Breast epithelium (tissue), 4 donors: ENCODE results near the gene OPCML. TPM values are rescaled to one million over a fixed set of nuclear protein-coding genes. Genes with fewer than 3 reads are reported as not detected.

ENCODE experiments used
- DNase-seq, 2 donors: peaks; one replicate each; pipeline ENCODE4 v3.0.0-alpha.2; 2019; ENCODE audit warnings: low spot score in 2 of 2
- H3K27ac ChIP-seq, 2 donors: fragments of 200-600 bp; sonication (generic) in 1 of 2; one replicate each; pipeline ENCODE4 v1.5.1; 2016 to 2019; ENCODE audit warnings: mild to moderate bottlenecking in 1 of 2
- H3K27me3 ChIP-seq, 2 donors: fragments of 200-600 bp; sonication (generic) in 1 of 2; one replicate each; pipeline versions ENCODE4 v1.5.1 to v1.6.0; 2017 to 2019; ENCODE audit warnings: control low read depth in 1 of 2, mild to moderate bottlenecking in 1 of 2
- H3K36me3 ChIP-seq: fragments of 200-600 bp; one replicate; pipeline ENCODE4 v1.5.1; 2019
- H3K4me1 ChIP-seq, 2 donors: fragments of 200-600 bp; sonication (generic); one replicate each; pipeline ENCODE4 v1.5.1; 2016 to 2019; ENCODE audit warnings: control low read depth in 1 of 2
- H3K4me3 ChIP-seq, 3 donors: fragments of 200-600 bp; sonication (generic); 1 replicate in 2 of 3; 2 replicates in 1 of 3; pipeline ENCODE4 v1.5.1; 2016 to 2019; ENCODE audit warnings: mild to moderate bottlenecking in 3 of 3, moderate library complexity in 2 of 3
- H3K9me3 ChIP-seq, 2 donors: fragments of 200-600 bp; sonication (generic) in 1 of 2; one replicate each; pipeline ENCODE4 v1.5.1; 2016 to 2019; ENCODE audit warnings: control low read depth in 1 of 2
- POLR2A ChIP-seq: fragments of 450-650 bp; IDR thresholded peaks from one replicate; pipeline ENCODE4 v1.6.1; 2016; ENCODE audit warnings: antibody characterized with exemption, mild to moderate bottlenecking, moderate library complexity
- POLR2AphosphoS5 ChIP-seq, 3 donors: sonication (generic); formaldehyde crosslinking; IDR thresholded peaks; one replicate each; pipeline ENCODE4 v1.6.1; 2017; ENCODE audit warnings: antibody characterized with exemption in 3 of 3
- intact Hi-C: fragments of 100-400 bp; cut with DNase I; formaldehyde crosslinking; loops from one replicate; pipeline ENCODE4 v1.15.1; 2023; ENCODE audit warnings: low total_unique reads
- total RNA-seq, 3 donors: library from RNA; depleted of rRNA; stranded (reverse); fragments of >200 nt; gene quantifications; one replicate each; pipeline ENCODE4 v1.1.0, GENCODE V29; 2016
- TF ChIP-seq, protein P1 (sequence below), 3 donors: fragments of 450-650 bp; IDR thresholded peaks; one replicate each; pipeline ENCODE4 v1.5.1; 2016 to 2017; ENCODE audit warnings: antibody characterized with exemption in 3 of 3, mild to moderate bottlenecking in 3 of 3, moderate library complexity in 3 of 3

OPCML gene
- total RNA-seq, 3 donors from 2014 or later, result not detected

DNA sequence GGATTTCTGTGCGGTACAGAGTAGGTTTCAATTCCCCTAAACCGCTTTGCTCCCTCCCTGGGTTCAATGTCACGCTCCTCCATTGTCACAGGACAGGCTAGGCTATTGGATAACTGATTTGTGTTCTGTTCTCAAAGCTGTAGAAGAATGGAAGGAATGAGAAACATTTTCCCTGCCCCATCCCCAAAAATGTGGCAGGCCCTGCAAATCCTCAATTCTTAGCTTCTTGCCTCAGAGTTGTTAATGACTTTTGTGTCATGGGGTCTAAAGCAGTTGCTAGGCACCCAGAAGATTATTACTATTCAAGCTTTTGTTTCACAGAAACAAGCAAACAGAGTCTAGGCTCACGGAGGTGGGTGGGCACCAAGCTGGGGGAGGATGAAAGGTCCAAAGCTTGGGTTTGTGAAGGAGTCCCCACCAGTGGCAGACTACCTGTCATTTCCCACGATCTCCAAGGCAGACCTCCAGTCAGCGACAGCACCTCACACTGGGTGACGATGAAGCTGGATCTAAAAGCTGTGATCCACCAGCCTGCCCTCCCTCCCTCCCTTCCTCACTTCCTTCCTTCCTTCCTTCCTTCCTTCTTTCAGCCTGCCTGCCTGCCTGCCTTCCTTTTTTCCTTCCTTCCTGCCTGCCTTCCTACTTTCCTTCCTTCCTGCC lies 1080.2 kb downstream of the OPCML start:
- H3K9me3 ChIP-seq, result no peaks in the 10 kb centered on the region
- H3K4me3 ChIP-seq, result no peak overlapping the region
- no peaks in the 10 kb centered on the region for H3K36me3 ChIP-seq
- intact Hi-C loops, result no loop called here
- H3K4me1 ChIP-seq, result no peaks in the 10 kb centered on the region
- peaks cover 0 to 3% of the 10 kb centered on the region in 2 donors for H3K27me3 ChIP-seq
- TF ChIP-seq POLR2A, result no peak
- TF ChIP-seq POLR2AphosphoS5 (IDR thresholded peaks at IDR 0.05), result no peak
- TF ChIP-seq, protein P1, sequence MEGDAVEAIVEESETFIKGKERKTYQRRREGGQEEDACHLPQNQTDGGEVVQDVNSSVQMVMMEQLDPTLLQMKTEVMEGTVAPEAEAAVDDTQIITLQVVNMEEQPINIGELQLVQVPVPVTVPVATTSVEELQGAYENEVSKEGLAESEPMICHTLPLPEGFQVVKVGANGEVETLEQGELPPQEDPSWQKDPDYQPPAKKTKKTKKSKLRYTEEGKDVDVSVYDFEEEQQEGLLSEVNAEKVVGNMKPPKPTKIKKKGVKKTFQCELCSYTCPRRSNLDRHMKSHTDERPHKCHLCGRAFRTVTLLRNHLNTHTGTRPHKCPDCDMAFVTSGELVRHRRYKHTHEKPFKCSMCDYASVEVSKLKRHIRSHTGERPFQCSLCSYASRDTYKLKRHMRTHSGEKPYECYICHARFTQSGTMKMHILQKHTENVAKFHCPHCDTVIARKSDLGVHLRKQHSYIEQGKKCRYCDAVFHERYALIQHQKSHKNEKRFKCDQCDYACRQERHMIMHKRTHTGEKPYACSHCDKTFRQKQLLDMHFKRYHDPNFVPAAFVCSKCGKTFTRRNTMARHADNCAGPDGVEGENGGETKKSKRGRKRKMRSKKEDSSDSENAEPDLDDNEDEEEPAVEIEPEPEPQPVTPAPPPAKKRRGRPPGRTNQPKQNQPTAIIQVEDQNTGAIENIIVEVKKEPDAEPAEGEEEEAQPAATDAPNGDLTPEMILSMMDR (IDR thresholded peaks at IDR 0.05), result no peak
- no peak for DNase-seq
- no peak overlapping the region for H3K27ac ChIP-seq

DNA sequence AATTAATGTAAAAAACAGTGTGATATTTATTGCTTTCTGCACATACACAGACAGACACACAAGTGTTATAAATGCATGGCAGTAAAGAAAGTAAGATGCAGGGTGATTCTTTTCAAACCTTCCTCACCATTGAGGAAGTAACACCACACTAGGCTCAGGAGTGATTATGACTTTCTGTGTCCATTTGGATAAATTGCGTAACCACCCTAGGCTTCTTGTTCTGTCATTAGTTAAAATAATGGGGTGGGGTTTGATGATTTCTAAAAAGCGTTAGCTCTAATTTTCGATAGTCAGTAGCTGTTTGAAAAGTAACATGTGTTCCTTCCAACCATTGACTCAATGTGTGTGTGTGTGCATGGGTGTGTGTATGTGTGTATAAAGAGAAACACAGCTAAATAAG lies 1081.7 kb downstream of the OPCML start:
- no peak overlapping the region for H3K4me3 ChIP-seq
- TF ChIP-seq POLR2AphosphoS5 (IDR thresholded peaks at IDR 0.05) (no peak), POLR2A (no peak)
- TF ChIP-seq, protein P1 (IDR thresholded peaks at IDR 0.05), result no peak
- DNase-seq, result no peak
- intact Hi-C loops, result no loop called here
- no peaks in the 10 kb centered on the region for H3K9me3 ChIP-seq
- peaks cover 0 to 3% of the 10 kb centered on the region in 2 donors for H3K27me3 ChIP-seq
- no peak overlapping the region for H3K27ac ChIP-seq
- H3K4me1 ChIP-seq, result no peaks in the 10 kb centered on the region
- H3K36me3 ChIP-seq, result no peaks in the 10 kb centered on the region

DNA sequence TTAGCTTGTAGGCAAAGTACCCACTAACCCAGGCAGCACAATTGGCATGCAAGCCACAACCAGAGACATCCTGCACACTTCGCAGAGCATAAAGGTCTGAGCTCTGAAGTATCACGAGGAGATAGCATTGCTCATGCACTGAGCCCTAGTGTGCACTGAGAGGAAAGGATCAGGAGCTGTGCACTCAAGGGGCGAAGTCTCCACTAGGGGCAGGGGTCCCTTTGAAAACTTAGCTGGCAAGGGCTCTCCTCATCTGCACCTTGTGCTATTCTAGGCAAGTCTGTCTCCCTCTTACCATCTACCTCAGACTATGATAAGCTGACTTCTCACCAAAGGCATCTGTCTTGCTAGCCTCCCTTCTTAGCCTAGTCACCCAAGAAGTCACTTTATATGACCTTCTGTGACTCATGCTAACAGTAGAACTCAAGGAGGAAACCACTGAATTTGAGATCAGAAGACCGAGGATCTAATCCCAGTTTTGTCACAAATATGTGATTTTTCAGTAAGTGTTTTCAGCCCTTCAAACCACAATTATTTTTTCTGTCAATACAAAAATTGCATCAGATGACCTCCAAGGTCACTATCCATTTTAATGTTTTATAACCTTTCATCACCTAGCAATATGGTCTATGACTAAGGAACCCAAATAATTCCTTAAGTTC lies 1083.8 kb downstream of the OPCML start:
- intact Hi-C loops, result no loop called here
- TF ChIP-seq, protein P1 (IDR thresholded peaks at IDR 0.05), result no peak
- TF ChIP-seq POLR2AphosphoS5 (IDR thresholded peaks at IDR 0.05), result no peak
- TF ChIP-seq POLR2A, result no peak
- Histone ChIP-seq H3K4me1 (no peaks in the 10 kb centered on the region), H3K27me3 (peaks cover 0 to 3% of the 10 kb centered on the region in 2 donors), H3K9me3 (no peaks in the 10 kb centered on the region), H3K36me3 (no peaks in the 10 kb centered on the region), H3K27ac (no peak overlapping the region), H3K4me3 (no peak overlapping the region)
- DNase-seq, result no peak

DNA sequence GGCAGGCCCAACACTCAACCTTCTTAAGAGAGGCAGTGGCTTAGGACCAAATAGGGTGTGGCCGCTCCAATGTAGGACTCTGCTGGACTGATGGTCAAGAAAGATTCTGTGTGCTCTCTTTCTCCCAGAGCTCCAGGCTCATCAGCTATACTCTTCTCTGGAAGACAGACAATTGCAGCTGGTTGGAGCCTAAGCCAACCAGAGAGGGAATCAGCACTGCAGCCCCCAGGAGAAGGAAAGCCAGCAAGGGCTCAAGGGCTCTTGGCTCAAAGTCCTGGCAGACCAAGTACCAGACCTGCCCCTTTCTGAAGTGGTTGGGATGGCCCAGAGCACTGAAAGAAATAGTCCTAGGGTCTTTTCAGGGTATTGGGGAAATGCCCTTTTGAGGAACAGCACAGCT lies 1084.5 kb downstream of the OPCML start:
- intact Hi-C loops, result no loop called here
- no peaks in the 10 kb centered on the region for H3K4me1 ChIP-seq
- peaks cover 0 to 2% of the 10 kb centered on the region in 2 donors for H3K27me3 ChIP-seq
- DNase-seq, result no peak
- H3K27ac ChIP-seq, result no peak overlapping the region
- TF ChIP-seq, protein P1 (IDR thresholded peaks at IDR 0.05), result no peak
- TF ChIP-seq POLR2AphosphoS5 (IDR thresholded peaks at IDR 0.05) (no peak), POLR2A (no peak)
- no peak overlapping the region for H3K4me3 ChIP-seq
- no peaks in the 10 kb centered on the region for H3K9me3 ChIP-seq
- H3K36me3 ChIP-seq, result no peaks in the 10 kb centered on the region

DNA sequence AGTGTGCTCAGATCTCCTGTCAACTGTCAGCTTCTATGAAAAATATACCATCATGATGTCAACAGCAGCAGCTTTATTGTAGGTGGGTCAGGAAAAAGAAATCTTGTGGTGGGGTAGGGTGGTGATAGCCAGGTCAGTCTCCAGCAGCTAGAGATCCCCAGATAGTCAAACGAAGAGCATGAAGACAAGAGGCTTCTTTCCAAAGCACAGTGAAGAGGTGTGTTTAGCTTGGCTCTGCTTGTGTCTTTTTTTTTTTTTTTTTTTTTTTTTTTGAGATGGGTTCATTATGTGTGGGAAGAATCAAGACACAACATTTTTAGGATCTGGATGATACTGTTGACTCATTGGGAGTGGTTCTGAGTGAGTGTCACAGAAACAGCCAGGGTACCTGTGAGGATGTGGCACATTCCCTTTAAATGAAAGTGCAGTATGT lies 1086.4 kb downstream of the OPCML start:
- no peaks in the 10 kb centered on the region for H3K4me1 ChIP-seq
- intact Hi-C loops, result no loop called here
- no peak overlapping the region for H3K27ac ChIP-seq
- H3K9me3 ChIP-seq, result no peaks in the 10 kb centered on the region
- TF ChIP-seq POLR2AphosphoS5 (IDR thresholded peaks at IDR 0.05), result no peak
- no peaks in the 10 kb centered on the region for H3K27me3 ChIP-seq
- H3K36me3 ChIP-seq, result no peaks in the 10 kb centered on the region
- H3K4me3 ChIP-seq, result no peak overlapping the region
- no peak for DNase-seq
